ENCODE measurements around the gene SCD5.

DNA sequence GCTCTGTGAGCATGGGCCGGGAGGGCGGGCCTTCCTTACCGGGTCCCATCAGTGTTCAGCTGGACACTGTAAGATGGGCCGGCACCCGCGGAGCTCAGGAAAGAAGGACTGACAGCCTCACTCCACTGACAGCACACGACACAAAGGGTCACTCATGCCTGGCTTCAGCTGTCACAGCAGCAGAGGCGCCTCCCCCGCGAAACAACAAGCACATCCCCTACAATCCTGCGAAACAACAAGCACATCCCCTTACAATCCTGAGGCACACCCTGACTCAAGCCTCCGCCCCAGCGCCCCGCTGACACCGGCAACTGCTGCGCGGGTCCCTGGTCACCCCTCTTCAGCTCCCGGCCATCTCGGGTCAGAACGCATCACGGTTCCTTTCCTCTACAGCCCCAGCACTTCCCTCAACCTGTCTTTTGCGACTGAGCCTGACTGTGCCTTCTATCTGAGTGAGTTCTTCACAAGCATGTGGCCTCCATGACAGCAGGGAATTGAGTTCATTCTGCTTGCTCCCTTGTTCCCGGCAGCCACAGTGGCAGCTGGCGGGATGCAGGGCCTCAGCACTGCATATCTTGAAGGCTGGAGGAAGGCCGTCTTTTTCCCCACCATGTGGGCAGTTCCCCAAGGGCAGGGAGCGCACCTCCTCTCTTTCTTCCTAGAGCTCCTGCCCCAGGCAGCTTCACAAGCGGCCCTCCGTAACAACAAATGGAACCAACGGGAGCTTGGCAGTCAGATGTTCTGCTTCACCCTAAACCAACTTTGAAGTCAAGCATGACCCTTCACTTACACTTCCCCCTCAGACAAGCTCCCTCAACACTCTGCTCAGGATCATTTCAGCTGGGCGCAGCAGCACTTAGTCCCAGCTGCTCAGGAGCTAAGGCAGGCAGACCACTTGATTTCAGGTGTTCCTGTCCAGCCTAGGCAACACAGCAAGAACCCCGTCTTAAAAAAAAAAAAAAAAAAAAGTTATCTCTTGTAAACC is 39.6 kb downstream of the SCD5 start:
- TF ChIP-seq CEBPB (IDR thresholded peaks at IDR 0.05; ENCODE audit: low read depth, low read length) (no peak), POLR2A (IDR thresholded peaks at IDR 0.05; ENCODE audit: low read depth, low read length) (no peak)
- TF ChIP-seq, protein P1, sequence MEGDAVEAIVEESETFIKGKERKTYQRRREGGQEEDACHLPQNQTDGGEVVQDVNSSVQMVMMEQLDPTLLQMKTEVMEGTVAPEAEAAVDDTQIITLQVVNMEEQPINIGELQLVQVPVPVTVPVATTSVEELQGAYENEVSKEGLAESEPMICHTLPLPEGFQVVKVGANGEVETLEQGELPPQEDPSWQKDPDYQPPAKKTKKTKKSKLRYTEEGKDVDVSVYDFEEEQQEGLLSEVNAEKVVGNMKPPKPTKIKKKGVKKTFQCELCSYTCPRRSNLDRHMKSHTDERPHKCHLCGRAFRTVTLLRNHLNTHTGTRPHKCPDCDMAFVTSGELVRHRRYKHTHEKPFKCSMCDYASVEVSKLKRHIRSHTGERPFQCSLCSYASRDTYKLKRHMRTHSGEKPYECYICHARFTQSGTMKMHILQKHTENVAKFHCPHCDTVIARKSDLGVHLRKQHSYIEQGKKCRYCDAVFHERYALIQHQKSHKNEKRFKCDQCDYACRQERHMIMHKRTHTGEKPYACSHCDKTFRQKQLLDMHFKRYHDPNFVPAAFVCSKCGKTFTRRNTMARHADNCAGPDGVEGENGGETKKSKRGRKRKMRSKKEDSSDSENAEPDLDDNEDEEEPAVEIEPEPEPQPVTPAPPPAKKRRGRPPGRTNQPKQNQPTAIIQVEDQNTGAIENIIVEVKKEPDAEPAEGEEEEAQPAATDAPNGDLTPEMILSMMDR (conservative IDR thresholded peaks at IDR 0.05; ENCODE audit: low read depth, low read length), result no peak
- TF ChIP-seq, protein P2, sequence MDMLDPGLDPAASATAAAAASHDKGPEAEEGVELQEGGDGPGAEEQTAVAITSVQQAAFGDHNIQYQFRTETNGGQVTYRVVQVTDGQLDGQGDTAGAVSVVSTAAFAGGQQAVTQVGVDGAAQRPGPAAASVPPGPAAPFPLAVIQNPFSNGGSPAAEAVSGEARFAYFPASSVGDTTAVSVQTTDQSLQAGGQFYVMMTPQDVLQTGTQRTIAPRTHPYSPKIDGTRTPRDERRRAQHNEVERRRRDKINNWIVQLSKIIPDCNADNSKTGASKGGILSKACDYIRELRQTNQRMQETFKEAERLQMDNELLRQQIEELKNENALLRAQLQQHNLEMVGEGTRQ (IDR thresholded peaks at IDR 0.05; ENCODE audit: low read depth, low read length), result no peak

Measured in IMR-90 (cell line).